Measurements from ENCODE around the gene RALA.

RALA gene

GRCh38 chr7:39670934-39671333 lies 47.6 kb downstream of the RALA start:
- Histone ChIP-seq H3K9me3 (ENCODE audit: low read length) (no peaks in the 10 kb centered on the region), H3K9me2 (ENCODE audit: low read depth, low read length) (no peaks in the 10 kb centered on the region), H4K20me1 (ENCODE audit: insufficient read depth, low read length) (no peaks in the 10 kb centered on the region), H3K36me3 (ENCODE audit: insufficient read depth, low read length) (no peaks in the 10 kb centered on the region), H3K27ac (ENCODE audit: low read depth, low read length, poor library complexity, severe bottlenecking) (no peak overlapping the region), H3K9ac (ENCODE audit: low read length) (no peak overlapping the region), H3K4me1 (ENCODE audit: insufficient read depth, low read length, severe bottlenecking) (no peaks in the 10 kb centered on the region), H3F3A (ENCODE audit: insufficient read depth, low read length) (no peaks in the 10 kb centered on the region), H3K4me2 (ENCODE audit: low read length) (no peak overlapping the region), H3K27me3 (ENCODE audit: insufficient read depth, low read length) (no peaks in the 10 kb centered on the region), H2AFZ (ENCODE audit: low read length) (no peak overlapping the region), H3K4me3 (ENCODE audit: low read depth, low read length, poor library complexity, severe bottlenecking) (no peak overlapping the region), H3K79me2 (ENCODE audit: insufficient read depth, low read length) (0 out of 2 replicates have a peak, but pooled peaks cover 4% of the 10 kb centered on the region)
- no peak for TF ChIP-seq CTCF (IDR thresholded peaks at IDR 0.05; ENCODE audit: low read length)

GRCh38 chr7:39672176-39672575 lies 48.8 kb downstream of the RALA start:
- no peak overlapping the region for H2AFZ ChIP-seq (ENCODE audit: low read length)
- no peak overlapping the region for H3K4me2 ChIP-seq (ENCODE audit: low read length)
- no peak overlapping the region for H3K4me3 ChIP-seq (ENCODE audit: low read depth, low read length, poor library complexity, severe bottlenecking)
- H3K27ac ChIP-seq (ENCODE audit: low read depth, low read length, poor library complexity, severe bottlenecking) = no peak overlapping the region
- H3K9ac ChIP-seq (ENCODE audit: low read length) = no peak overlapping the region
- H3K27me3 ChIP-seq (ENCODE audit: insufficient read depth, low read length) = no peaks in the 10 kb centered on the region
- H3K36me3 ChIP-seq (ENCODE audit: insufficient read depth, low read length) = no peaks in the 10 kb centered on the region
- 0 out of 2 replicates have a peak, but pooled peaks cover 4% of the 10 kb centered on the region for H3K79me2 ChIP-seq (ENCODE audit: insufficient read depth, low read length)
- no peaks in the 10 kb centered on the region for H3K9me2 ChIP-seq (ENCODE audit: low read depth, low read length)
- no peaks in the 10 kb centered on the region for H4K20me1 ChIP-seq (ENCODE audit: insufficient read depth, low read length)
- H3F3A ChIP-seq (ENCODE audit: insufficient read depth, low read length) = no peaks in the 10 kb centered on the region
- TF ChIP-seq CTCF (IDR thresholded peaks at IDR 0.05; ENCODE audit: low read length) = no peak
- no peak for TF ChIP-seq EZH2 (IDR thresholded peaks at IDR 0.05; ENCODE audit: borderline replicate concordance, low read length)
- H3K4me1 ChIP-seq (ENCODE audit: insufficient read depth, low read length, severe bottlenecking) = no peaks in the 10 kb centered on the region
- H3K9me3 ChIP-seq (ENCODE audit: low read length) = peaks cover 4% of the 10 kb centered on the region; the same call in 1 of the 2 replicates

GRCh38 chr7:39673868-39674267 lies 50.5 kb downstream of the RALA start:
- no peak for TF ChIP-seq EZH2 (IDR thresholded peaks at IDR 0.05; ENCODE audit: borderline replicate concordance, low read length)
- no peak for TF ChIP-seq CTCF (IDR thresholded peaks at IDR 0.05; ENCODE audit: low read length)
- Histone ChIP-seq H3K4me3 (ENCODE audit: low read depth, low read length, poor library complexity, severe bottlenecking) (no peak overlapping the region), H4K20me1 (ENCODE audit: insufficient read depth, low read length) (no peaks in the 10 kb centered on the region), H3K27ac (ENCODE audit: low read depth, low read length, poor library complexity, severe bottlenecking) (no peak overlapping the region), H3F3A (ENCODE audit: insufficient read depth, low read length) (no peaks in the 10 kb centered on the region), H3K4me2 (ENCODE audit: low read length) (no peak overlapping the region), H2AFZ (ENCODE audit: low read length) (no peak overlapping the region), H3K9me3 (ENCODE audit: low read length) (peaks cover 4% of the 10 kb centered on the region; the same call in 1 of the 2 replicates), H3K79me2 (ENCODE audit: insufficient read depth, low read length) (peaks cover 6% of the 10 kb centered on the region; the same call in 1 of the 2 replicates), H3K36me3 (ENCODE audit: insufficient read depth, low read length) (no peaks in the 10 kb centered on the region), H3K4me1 (ENCODE audit: insufficient read depth, low read length, severe bottlenecking) (no peaks in the 10 kb centered on the region), H3K9ac (ENCODE audit: low read length) (no peak overlapping the region), H3K27me3 (ENCODE audit: insufficient read depth, low read length) (no peaks in the 10 kb centered on the region), H3K9me2 (ENCODE audit: low read depth, low read length) (no peaks in the 10 kb centered on the region)
